Activated CD8-positive, alpha-beta memory T cell treated with anti-CD3 and anti-CD28 coated beads, Interleukin-2, amount 50 U/mL, for 24 hours (primary cell): Measurements from ENCODE around the gene JOSD2.
A peak's percentile ranks its signal among the peaks of the same experiment; 100 is the strongest.
"Not testable (repeated sequence)": the region's sequence is repeated elsewhere in the genome, so short reads cannot be mapped to it uniquely, and the experiment has no call there.

Experiments used
- DNase-seq: peaks from one replicate; pipeline ENCODE4 v3.0.0-alpha.2; 2020; ENCODE audit errors: extremely low read depth

The JOSD2 gene

GRCh38 chr19:50478901-50479715 is 31.9 kb downstream of the JOSD2 start:
- no peak for DNase-seq

DNA sequence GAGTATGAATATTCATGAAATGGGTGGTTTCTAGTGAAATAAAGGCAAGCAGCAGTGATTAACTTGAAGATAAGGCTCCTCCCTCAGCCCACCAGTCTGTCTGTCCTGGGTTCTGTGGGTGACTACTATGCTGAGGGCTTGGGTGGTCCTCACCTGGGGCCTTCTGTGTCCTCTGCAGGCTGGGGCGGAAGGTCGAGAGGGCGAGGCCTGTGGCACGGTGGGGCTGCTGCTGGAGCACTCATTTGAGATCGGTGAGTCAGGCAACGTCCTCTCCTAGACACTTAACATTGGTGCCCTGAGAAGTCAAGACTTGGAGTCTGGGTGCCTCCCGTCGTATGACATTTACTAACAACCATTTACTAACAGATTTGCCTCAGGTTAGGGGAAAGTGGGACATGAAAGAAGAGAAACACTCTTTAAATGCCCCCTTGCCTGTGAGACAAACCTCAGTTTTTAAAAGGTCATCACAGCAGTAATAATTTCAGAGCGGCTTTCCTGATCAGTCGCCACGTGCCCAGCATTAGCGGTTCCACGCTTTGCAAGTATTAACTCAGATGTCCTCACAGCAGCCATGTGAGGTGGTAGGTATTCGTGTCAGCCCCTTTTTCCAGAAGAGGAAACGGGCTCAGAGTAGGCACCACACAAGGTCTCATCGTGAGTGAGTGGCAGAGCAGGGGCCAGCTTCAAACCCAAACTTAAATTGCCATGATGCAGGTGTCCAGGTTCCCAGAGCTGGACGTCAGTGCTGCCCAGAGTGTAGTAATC is 33.1 kb downstream of the JOSD2 start:
- DNase-seq, result no peak

DNA sequence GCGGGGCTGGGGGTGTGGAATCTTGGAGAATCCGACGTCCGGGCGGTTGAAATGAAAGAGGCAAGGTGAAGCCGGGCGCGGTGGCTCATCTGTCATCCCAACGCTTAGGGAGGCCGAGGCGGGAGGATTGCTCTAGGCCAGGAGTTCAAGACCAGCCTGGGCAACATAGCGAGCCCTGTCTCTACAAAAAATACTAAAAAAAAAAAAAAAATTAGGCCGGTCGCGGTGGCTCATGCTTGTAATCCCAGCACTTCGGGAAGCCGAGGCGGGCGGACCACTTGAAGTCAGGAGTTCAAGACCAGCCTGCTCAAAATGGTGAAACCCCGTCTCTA is 34.1 kb downstream of the JOSD2 start:
- DNase-seq, result no peak

GRCh38 chr19:50476224-50476906 is 34.6 kb downstream of the JOSD2 start, which contains the start of the genes EMC10 and GARIN5A:
Gene EMC10 (plus strand): TSS chr19:50476507. CDS start chr19:50476545, 38 bp downstream.
Gene GARIN5A (minus strand): TSS chr19:50476848. CDS start chr19:50476388, 460 bp downstream.
- DNase-seq, result peak; percentile 85

DNA sequence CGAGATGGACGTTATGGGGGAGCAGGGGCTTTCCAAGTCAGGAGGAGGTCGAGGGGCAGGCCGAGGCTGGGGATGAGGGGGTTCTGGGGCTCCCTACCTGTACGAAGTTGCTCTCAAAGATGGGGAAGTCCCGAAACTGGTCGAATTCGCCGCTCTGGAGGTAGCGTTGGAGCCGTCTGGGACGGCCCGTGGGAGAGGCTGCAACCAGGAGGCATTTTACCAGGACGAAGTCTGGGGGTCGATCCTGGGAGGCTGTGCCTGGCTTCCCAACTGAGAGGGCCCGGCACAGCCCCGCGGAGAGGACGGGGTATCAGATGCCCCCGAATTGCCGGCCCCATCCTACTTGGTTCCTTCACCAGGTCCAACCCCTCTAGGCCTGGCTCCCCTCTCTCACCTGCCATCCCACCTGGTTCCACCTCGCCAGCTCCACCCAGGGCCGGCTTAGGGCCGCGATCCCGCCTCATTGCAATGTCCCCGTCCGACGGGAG is 35.2 kb downstream of the JOSD2 start:
- DNase-seq, result no peak

DNA sequence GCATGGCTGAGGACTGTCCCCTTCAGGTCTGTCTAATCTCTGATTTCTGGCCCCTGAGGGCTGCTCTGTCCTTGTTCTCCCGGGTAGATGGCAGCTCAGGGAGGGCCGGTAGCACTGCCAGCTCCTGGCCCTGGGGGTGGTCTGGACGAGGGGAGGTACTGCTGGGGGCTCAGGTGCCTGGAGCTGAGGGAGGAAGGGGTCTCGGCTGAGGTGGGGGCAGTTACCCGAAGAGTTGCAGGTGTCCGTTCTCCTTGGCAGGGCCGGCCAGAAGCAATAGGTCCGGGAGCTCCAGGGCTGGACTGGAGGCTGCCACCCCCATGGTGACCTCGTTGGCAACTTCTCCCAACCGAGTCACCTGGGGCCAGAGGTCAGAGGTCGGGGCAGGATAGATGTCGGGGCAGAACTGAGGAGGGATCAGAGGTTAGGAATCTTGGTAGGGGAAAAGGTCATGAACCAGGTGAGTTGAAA is 35.9 kb downstream of the JOSD2 start:
- DNase-seq, result no peak

GRCh38 chr19:50473336-50473735 is 37.7 kb downstream of the JOSD2 start:
- not testable (repeated sequence) for DNase-seq

DNA sequence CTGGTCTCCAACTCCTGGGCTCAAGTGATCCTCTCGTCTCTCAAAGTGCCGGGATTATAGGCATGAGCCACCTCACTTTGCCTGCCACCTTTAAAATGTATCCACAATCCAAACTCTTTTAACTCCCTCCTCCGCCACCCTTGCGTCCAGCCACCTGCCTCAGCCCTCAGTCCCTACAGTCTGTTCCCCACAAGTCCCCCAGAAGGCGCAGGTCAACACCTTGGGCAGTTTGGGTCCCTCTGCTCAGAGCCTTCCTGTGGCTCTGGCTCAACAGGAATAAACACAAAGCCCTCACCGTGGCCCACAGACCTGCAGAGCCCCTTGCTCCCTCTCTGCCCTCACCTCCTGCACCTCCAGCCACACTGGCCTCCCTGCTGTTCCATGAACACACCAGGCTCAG is 42.2 kb downstream of the JOSD2 start:
- DNase-seq, result no peak

GRCh38 chr19:50467566-50467965 is 43.4 kb downstream of the JOSD2 start:
- no peak for DNase-seq

GRCh38 chr19:50466706-50467039 is 44.3 kb downstream of the JOSD2 start:
- DNase-seq, result no peak

DNA sequence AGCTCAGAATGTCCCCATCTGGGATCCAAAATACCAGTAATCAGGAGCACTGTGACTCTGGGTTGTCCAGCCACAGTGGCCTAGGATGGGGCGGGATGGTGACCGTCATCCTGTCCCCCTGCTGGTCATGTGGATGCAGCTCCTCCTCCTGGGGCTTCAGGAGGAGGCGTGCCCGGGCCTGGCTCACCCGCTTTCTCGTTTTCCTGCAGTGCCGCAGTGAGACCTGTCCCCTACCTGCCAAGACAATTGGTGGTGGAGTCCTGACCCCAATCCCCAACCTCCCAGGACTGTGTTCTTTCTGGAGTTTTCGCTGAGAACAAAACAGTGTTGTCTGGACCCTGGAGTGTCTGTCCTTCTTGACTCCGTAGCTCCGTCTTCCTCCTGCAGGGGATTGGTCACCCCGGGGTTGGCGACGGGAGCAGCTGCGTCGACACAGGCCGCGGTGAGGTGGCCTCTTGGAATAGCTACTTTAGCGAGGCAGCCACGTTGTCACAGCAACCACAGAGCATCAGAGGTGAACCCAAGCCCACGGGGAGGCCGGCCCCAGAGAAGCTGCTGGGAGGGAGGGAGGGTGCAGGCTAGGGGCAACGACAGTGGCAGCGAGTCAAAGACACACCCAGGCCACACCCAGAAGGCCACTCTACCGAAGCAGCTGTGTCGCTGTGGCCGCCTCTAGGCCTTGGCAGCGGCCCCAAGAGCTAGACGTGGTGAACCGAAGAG is 44.8 kb downstream of the JOSD2 start:
- DNase-seq, result no peak

DNA sequence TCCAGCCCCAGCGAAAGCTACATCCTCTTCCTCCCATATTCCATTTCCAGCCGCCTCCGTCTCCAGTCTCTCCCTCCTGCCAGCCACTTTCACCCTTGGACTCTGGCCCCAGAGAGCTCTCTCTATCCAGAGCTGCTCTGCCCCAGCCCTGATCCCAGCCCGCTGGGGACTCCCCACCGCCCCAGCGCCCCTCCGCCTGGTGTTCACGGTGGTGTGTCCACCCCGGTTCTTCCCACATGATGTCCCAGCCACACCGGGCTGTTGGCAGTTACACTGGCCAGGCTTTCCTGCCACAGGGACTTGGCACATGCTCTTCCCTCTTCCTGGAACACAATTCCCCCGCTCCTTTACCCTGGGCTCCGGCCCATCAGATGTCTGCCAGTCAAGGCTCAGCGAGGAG is 46.0 kb downstream of the JOSD2 start:
- no peak for DNase-seq

GRCh38 chr19:50464348-50464747 is 46.6 kb downstream of the JOSD2 start:
- no peak for DNase-seq

- no peak for DNase-seq
These were observed 48.0 kb downstream of the JOSD2 start for GRCh38 chr19:50462970-50463369.

- DNase-seq, result peak; percentile 24
These were observed 49.7 kb downstream of the JOSD2 start for GRCh38 chr19:50461066-50461875.

- no peak for DNase-seq
These were observed 50.7 kb downstream of the JOSD2 start for GRCh38 chr19:50460161-50460765.

DNA sequence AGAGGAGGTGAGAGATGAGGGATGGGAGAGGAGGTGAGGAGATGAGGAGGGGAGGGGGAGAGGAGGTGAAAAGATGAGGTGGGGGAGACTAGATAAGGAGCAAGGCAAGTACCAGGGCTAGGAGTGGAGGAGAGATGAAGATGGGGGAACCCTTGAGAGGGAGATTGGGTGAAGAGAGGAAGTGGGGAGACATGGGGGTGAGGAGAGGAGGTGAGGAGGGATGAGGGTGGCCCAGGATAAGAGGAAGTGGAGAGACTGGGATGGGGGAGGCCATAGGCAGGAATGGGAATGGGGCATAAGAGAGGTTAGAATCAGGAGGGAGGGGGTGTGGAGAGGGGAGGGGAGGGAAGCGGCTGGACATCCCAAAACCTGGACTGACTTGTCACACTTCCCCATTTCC is 51.4 kb downstream of the JOSD2 start:
- DNase-seq, result no peak

- no peak for DNase-seq
These were observed 51.9 kb downstream of the JOSD2 start for GRCh38 chr19:50459067-50459456.

GRCh38 chr19:50458396-50459066 is 52.5 kb downstream of the JOSD2 start:
- no peak for DNase-seq

DNA sequence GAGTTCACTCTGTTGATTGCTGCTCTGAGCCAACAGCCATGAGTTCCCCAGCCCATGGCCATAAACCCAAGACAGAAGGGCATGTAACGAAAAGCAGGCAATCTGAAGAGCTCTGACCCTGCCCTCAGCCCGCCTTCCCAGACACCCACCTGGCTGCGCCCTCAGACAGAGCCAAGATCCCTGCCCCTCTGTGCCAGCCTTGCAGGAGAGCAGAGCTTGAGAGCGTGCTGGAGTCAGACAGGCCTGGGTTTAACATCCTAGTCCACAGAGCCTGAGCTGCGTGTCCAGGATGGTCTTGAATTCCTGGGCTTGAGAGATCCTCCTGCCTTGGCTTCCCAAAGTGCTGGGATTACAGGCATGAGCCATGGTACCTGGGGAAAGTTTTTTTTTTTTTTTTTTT is 53.7 kb downstream of the JOSD2 start:
- DNase-seq, result no peak
